Measurements from ENCODE around the gene ZNF488. TPM values are rescaled to one million over a fixed set of nuclear protein-coding genes. Genes with fewer than 3 reads are reported as not detected.

Gene ZNF488
- total RNA-seq, 4 donors from 2014 or later, result 0.59 to 1.1 (median 1.0) TPM; not detected in 1

- no peaks in the 10 kb centered on the region for H3K9me3 ChIP-seq
- H3K36me3 ChIP-seq, result no peaks in the 10 kb centered on the region
- no peak for TF ChIP-seq EP300 (IDR thresholded peaks at IDR 0.05)
- TF ChIP-seq, protein P1, sequence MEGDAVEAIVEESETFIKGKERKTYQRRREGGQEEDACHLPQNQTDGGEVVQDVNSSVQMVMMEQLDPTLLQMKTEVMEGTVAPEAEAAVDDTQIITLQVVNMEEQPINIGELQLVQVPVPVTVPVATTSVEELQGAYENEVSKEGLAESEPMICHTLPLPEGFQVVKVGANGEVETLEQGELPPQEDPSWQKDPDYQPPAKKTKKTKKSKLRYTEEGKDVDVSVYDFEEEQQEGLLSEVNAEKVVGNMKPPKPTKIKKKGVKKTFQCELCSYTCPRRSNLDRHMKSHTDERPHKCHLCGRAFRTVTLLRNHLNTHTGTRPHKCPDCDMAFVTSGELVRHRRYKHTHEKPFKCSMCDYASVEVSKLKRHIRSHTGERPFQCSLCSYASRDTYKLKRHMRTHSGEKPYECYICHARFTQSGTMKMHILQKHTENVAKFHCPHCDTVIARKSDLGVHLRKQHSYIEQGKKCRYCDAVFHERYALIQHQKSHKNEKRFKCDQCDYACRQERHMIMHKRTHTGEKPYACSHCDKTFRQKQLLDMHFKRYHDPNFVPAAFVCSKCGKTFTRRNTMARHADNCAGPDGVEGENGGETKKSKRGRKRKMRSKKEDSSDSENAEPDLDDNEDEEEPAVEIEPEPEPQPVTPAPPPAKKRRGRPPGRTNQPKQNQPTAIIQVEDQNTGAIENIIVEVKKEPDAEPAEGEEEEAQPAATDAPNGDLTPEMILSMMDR (IDR thresholded peaks at IDR 0.05), result no peak
- no peak for TF ChIP-seq POLR2A (IDR thresholded peaks at IDR 0.05)
- H3K27ac ChIP-seq, result no peak overlapping the region
- 91 to 94% methylated on average over 8 of the region's 8 CpGs for WGBS, 2 donors
- no peak overlapping the region for H3K4me3 ChIP-seq
- H3K27me3 ChIP-seq, result no peaks in the 10 kb centered on the region
- DNase-seq (ENCODE audit: low spot score in 2 of 2), result no peak
- no peaks in the 10 kb centered on the region for H3K4me1 ChIP-seq
Observed at GRCh38 chr10:47319784-47320183, 64.3 kb downstream of the ZNF488 start.

GRCh38 chr10:47318706-47319105 is 65.4 kb downstream of the ZNF488 start:
- 87 to 92% methylated on average over 9 of the region's 9 CpGs for WGBS, 2 donors
- Histone ChIP-seq H3K27ac (no peak overlapping the region), H3K36me3 (no peaks in the 10 kb centered on the region), H3K4me1 (no peaks in the 10 kb centered on the region), H3K9me3 (no peaks in the 10 kb centered on the region), H3K4me3 (no peak overlapping the region), H3K27me3 (no peaks in the 10 kb centered on the region)
- TF ChIP-seq EP300 (IDR thresholded peaks at IDR 0.05) (no peak), POLR2A (IDR thresholded peaks at IDR 0.05) (no peak)
- TF ChIP-seq, protein P1 (IDR thresholded peaks at IDR 0.05), result no peak
- no peak for DNase-seq (ENCODE audit: low spot score in 2 of 2)

DNA sequence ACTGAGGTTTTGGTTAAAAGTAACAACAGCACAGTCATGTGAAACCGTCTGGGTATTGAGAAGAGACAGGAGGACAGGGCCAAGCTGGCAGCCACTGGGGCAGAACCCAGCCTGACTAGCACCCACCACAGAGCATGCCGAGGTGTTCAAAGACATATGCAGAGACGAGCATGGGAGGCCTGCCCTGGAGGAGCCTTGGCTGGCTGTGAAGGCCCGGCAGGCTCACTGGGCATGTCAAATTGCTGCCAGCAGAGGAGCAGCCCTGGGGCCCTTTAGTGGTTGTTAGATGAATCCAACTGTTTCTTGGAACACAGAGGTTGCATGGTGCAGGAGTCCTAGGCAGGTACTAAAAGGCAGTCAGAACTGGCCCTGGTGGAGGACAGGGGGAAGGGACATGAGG is 66.8 kb downstream of the ZNF488 start:
- H3K4me3 ChIP-seq, result no peak overlapping the region
- 74 to 85% methylated on average over 4 of the region's 4 CpGs for WGBS, 2 donors
- no peaks in the 10 kb centered on the region for H3K27me3 ChIP-seq
- H3K4me1 ChIP-seq, result peaks cover 0 to under 1% (median 0%) of the 10 kb centered on the region in 4 donors
- H3K9me3 ChIP-seq, result no peaks in the 10 kb centered on the region
- H3K27ac ChIP-seq, result no peak overlapping the region
- DNase-seq (ENCODE audit: low spot score in 2 of 2), result no peak
- TF ChIP-seq, protein P1 (IDR thresholded peaks at IDR 0.05), result no peak
- TF ChIP-seq POLR2A (IDR thresholded peaks at IDR 0.05) (no peak), EP300 (IDR thresholded peaks at IDR 0.05) (no peak)
- H3K36me3 ChIP-seq, result no peaks in the 10 kb centered on the region

GRCh38 chr10:47316131-47316530 is 68.0 kb downstream of the ZNF488 start:
- Histone ChIP-seq H3K9me3 (no peaks in the 10 kb centered on the region), H3K27me3 (no peaks in the 10 kb centered on the region), H3K4me1 (peaks cover 0 to 10% (median 0%) of the 10 kb centered on the region in 4 donors), H3K27ac (no peak overlapping the region), H3K4me3 (no peak overlapping the region), H3K36me3 (no peaks in the 10 kb centered on the region)
- TF ChIP-seq POLR2A (IDR thresholded peaks at IDR 0.05) (no peak), EP300 (IDR thresholded peaks at IDR 0.05) (no peak)
- TF ChIP-seq, protein P1 (IDR thresholded peaks at IDR 0.05), result no peak
- 82 to 83% methylated on average over 5 of the region's 5 CpGs for WGBS, 2 donors
- DNase-seq (ENCODE audit: low spot score in 2 of 2), result no peak

Other genes with a start within 250 kb of the ZNF488 start
- 10 to 100 TPM; 10.2 to 48.2 (median 22.9) TPM for gene GDF10, start 84.1 kb downstream of the ZNF488 start, total RNA-seq
- not detected for gene GDF2, start 61.8 kb downstream of the ZNF488 start, total RNA-seq
- gene RBP3, start 35.9 kb downstream of the ZNF488 start, total RNA-seq, result not detected
- 1 to 10 TPM in 3 of 4 donors, under 1 TPM in 1; 0.30 to 9.8 (median 4.2) TPM for gene ANXA8, start 99.8 kb upstream of the ZNF488 start, total RNA-seq
- gene FAM25G, start 107.4 kb upstream of the ZNF488 start, total RNA-seq, result not detected
- gene AGAP9, start 139.3 kb upstream of the ZNF488 start, total RNA-seq, result 10 to 100 TPM in 3 of 4 donors, 1 to 10 TPM in 1; 3.3 to 26.7 (median 11.9) TPM

All from tibial nerve (tissue), 4 donors.